Caco-2 (cell line): Measurements from ENCODE around the gene RPL4. TPM values are rescaled to one million over a fixed set of nuclear protein-coding genes. Genes with fewer than 3 reads are reported as not detected.

ENCODE experiments used
- BruUV-seq: library from RNA; stranded (reverse); fragments of 400-500 nt; replicated peaks from 2 replicates; lab custom pipeline; 2021; lab: Mats Ljungman, UMichigan
- CTCF ChIA-PET: fragments of 300-600 bp; sonication (Branson Sonifier 250); formaldehyde crosslinking; loops from one replicate; lab custom pipeline; 2022; ENCODE audit warnings: antibody characterized with exemption; lab: Charles Lee
- POLR2A ChIA-PET: fragments of 300-600 bp; sonication (Branson Sonifier 250); formaldehyde crosslinking; loops from one replicate; lab custom pipeline; 2022; ENCODE audit warnings: antibody characterized with exemption; lab: Charles Lee
- DNase-seq, 2 experiments: peaks; one replicate each; pipeline versions ENCODE4 v3.0.0 to v3.0.0-alpha.2; 2020 to 2022
- H3K27me3 ChIP-seq: replicated peaks from 2 replicates; pipeline ENCODE4 v1.6.0; 2011; ENCODE audit warnings: low read length; ENCODE audit not compliant: control insufficient read depth, insufficient read depth
- H3K36me3 ChIP-seq: 2 replicates; pipeline ENCODE4 v1.5.1; 2011; ENCODE audit warnings: low read length; ENCODE audit not compliant: control insufficient read depth, insufficient read depth
- H3K4me1 ChIP-seq: fragments of 250-450 bp; sonication (Bioruptor Pico); 2 replicates; pipeline ENCODE4 v1.5.1; 2020; ENCODE audit warnings: mild to moderate bottlenecking
- H3K4me3 ChIP-seq: 2 replicates; pipeline ENCODE4 v1.5.1; 2011; ENCODE audit warnings: low read depth, mild to moderate bottlenecking, control low read depth, low read length
- H3K9me3 ChIP-seq: fragments of 250-450 bp; sonication (Bioruptor Pico); 2 replicates; pipeline ENCODE4 v1.5.1; 2020; ENCODE audit warnings: mild to moderate bottlenecking, moderate library complexity
- H3K27ac Mint-ChIP-seq: one replicate; pipeline ENCODE4 v1.8.0; 2022; ENCODE audit warnings: mixed read lengths; ENCODE audit not compliant: unreplicated experiment
- H3K27me3 Mint-ChIP-seq: one replicate; pipeline ENCODE4 v1.8.0; 2022; ENCODE audit warnings: mixed read lengths; ENCODE audit not compliant: insufficient read depth, unreplicated experiment
- H3K36me3 Mint-ChIP-seq: one replicate; pipeline ENCODE4 v1.8.0; 2022; ENCODE audit warnings: mild to moderate bottlenecking, mixed read lengths; ENCODE audit not compliant: insufficient read depth, unreplicated experiment
- H3K4me1 Mint-ChIP-seq: one replicate; pipeline ENCODE4 v1.8.0; 2022; ENCODE audit warnings: low read depth, mixed read lengths; ENCODE audit not compliant: unreplicated experiment
- H3K4me3 Mint-ChIP-seq: one replicate; pipeline ENCODE4 v1.8.0; 2022; ENCODE audit warnings: mild to moderate bottlenecking, moderate library complexity, mixed read lengths; ENCODE audit not compliant: unreplicated experiment
- H3K9me3 Mint-ChIP-seq: one replicate; pipeline ENCODE4 v1.8.0; 2022; ENCODE audit warnings: mixed read lengths; ENCODE audit not compliant: unreplicated experiment
- intact Hi-C: fragments of 100-400 bp; cut with micrococcal nuclease; formaldehyde crosslinking; loops from one replicate; pipeline ENCODE4 v1.10.0; 2022; ENCODE audit not compliant: unreplicated experiment
- total RNA-seq: library from RNA; stranded (reverse); gene quantifications from 2 replicates; pipeline ENCODE4 v1.2.3, GENCODE V29; 2022
- TF ChIP-seq, protein P1 (sequence below), 2 experiments: fragments of 200-600 bp in 1 of 2; IDR thresholded peaks; 1 replicate in 1 of 2; 2 replicates in 1 of 2; pipeline versions ENCODE4 v1.5.1 to v1.8.0; 2011 to 2022; ENCODE audit warnings: antibody characterized with exemption in 1 of 2, control low read depth in 1 of 2, inconsistent platforms in 1 of 2, low read depth in 1 of 2, low read length in 1 of 2, mild to moderate bottlenecking in 1 of 2, moderate library complexity in 1 of 2; ENCODE audit not compliant: insufficient read depth in 1 of 2, severe bottlenecking in 1 of 2, unreplicated experiment in 1 of 2

The RPL4 gene
- total RNA-seq, 1 experiment from 2014 or later = 3,102 TPM

DNA sequence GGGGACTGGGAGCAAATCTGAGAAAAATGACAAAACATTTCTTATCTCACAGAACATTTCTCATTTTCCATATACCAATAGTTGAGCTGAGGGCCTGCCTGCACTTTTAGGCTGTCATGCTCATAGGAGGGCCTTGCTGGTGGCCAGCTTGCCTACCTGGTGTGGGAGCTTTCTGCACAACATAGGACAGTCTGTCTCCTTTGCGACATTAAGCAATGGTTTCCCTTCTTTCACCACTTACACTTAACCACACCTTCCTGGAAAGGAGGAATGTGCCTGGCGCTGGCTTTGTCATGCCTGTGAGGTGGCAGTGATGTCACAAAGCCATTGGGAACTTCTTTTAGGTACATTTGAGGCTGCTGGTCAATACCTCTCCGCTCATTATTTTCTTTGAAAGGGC, 12.8 kb downstream of the RPL4 start:
- Mint-ChIP-seq H3K27me3 (no peaks in the 10 kb centered on the region), H3K27ac (no peak overlapping the region), H3K4me1 (peaks cover 6% of the 10 kb centered on the region), H3K4me3 (no peak overlapping the region), H3K9me3 (no peaks in the 10 kb centered on the region), H3K36me3 (peaks cover 79% of the 10 kb centered on the region)
- ChIA-PET POLR2A (no interaction called here), CTCF (no interaction called here)
- TF ChIP-seq, protein P1, sequence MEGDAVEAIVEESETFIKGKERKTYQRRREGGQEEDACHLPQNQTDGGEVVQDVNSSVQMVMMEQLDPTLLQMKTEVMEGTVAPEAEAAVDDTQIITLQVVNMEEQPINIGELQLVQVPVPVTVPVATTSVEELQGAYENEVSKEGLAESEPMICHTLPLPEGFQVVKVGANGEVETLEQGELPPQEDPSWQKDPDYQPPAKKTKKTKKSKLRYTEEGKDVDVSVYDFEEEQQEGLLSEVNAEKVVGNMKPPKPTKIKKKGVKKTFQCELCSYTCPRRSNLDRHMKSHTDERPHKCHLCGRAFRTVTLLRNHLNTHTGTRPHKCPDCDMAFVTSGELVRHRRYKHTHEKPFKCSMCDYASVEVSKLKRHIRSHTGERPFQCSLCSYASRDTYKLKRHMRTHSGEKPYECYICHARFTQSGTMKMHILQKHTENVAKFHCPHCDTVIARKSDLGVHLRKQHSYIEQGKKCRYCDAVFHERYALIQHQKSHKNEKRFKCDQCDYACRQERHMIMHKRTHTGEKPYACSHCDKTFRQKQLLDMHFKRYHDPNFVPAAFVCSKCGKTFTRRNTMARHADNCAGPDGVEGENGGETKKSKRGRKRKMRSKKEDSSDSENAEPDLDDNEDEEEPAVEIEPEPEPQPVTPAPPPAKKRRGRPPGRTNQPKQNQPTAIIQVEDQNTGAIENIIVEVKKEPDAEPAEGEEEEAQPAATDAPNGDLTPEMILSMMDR (IDR thresholded peaks at IDR 0.05; ENCODE audit: insufficient read depth in 1 of 2, low read depth in 1 of 2, low read length in 1 of 2, severe bottlenecking in 1 of 2, unreplicated experiment in 1 of 2) = no peak
- Histone ChIP-seq H3K9me3 (no peaks in the 10 kb centered on the region), H3K36me3 (no peaks in the 10 kb centered on the region; the same call in 1 of the 2 replicates), H3K27me3 (no peaks in the 10 kb centered on the region), H3K4me1 (peaks cover 3% of the 10 kb centered on the region; the same call in 1 of the 2 replicates), H3K4me3 (no peak overlapping the region)
- BruUV-seq = no TSS peak
- intact Hi-C loops = no loop called here
- DNase-seq = no peak

DNA sequence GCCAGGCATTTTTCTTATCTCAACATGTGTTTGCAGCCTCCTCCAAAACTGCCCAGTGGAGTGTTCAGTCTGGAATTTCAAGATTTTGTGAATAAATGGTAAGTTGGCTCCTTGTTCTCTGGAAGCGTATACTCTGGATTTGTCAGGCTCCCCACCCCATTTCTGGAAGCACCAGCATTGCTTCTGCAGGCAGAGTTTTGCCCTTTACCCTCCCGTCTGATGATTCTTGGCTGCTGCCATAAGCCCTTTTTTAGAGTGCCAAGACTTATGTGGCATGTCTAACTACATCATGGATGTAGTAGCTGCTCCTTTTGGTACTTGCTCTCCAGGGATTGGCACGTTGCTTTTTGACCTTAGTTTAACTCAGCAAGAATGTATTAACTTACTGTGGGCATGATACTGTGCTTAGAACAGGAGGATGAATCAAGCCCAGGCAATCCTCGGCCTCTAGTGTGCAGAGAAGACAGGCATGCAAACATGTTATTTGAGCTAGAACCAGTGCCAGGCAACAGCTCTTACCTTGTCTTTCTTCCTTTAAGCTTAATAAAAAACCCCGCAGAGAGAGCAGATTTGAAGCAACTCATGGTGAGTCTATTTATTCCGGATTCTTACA, 15.4 kb downstream of the RPL4 start:
- no peaks in the 10 kb centered on the region for H3K9me3 Mint-ChIP-seq
- H3K9me3 ChIP-seq = no peaks in the 10 kb centered on the region
- BruUV-seq = no TSS peak

DNA sequence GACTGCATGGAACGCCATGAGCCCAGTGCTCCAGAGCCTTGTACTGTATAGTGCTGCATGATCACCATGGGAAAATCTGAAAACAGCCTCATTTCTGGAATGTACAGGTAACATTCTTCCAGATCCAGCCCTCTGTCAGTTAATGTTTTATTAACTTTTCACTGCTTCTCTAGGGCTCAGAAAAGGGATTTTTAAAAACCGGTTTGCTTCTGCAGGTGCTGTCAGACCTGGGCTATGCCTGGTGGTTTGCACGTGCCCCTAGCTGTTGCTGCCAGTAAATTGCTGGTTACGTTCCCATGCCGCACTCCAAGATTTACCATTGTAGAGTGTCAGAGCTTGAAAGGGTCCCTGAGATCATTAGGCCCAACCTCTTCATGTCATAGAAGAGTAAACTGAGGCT, 16.1 kb downstream of the RPL4 start:
- intact Hi-C loops = no loop called here
- Mint-ChIP-seq H3K27ac (no peak overlapping the region), H3K4me1 (no peaks in the 10 kb centered on the region), H3K27me3 (no peaks in the 10 kb centered on the region), H3K4me3 (no peak overlapping the region), H3K9me3 (no peaks in the 10 kb centered on the region), H3K36me3 (peaks cover 74% of the 10 kb centered on the region)
- Histone ChIP-seq H3K4me3 (no peak overlapping the region), H3K4me1 (no peaks in the 10 kb centered on the region), H3K36me3 (no peaks in the 10 kb centered on the region; the same call in 1 of the 2 replicates), H3K9me3 (no peaks in the 10 kb centered on the region), H3K27me3 (no peaks in the 10 kb centered on the region)
- TF ChIP-seq, protein P1 (IDR thresholded peaks at IDR 0.05; ENCODE audit: insufficient read depth in 1 of 2, low read depth in 1 of 2, low read length in 1 of 2, severe bottlenecking in 1 of 2, unreplicated experiment in 1 of 2) = no peak
- CTCF ChIA-PET = no interaction called here
- DNase-seq = no peak
- POLR2A ChIA-PET = no interaction called here
- no TSS peak for BruUV-seq

More for the DNA sequence above, 15.4 kb downstream of the RPL4 start:
- Mint-ChIP-seq H3K27me3 (no peaks in the 10 kb centered on the region), H3K36me3 (peaks cover 74% of the 10 kb centered on the region), H3K4me3 (no peak overlapping the region), H3K27ac (no peak overlapping the region), H3K4me1 (no peaks in the 10 kb centered on the region)
- Histone ChIP-seq H3K36me3 (no peaks in the 10 kb centered on the region; the same call in 1 of the 2 replicates), H3K4me1 (no peaks in the 10 kb centered on the region), H3K4me3 (no peak overlapping the region), H3K27me3 (no peaks in the 10 kb centered on the region)
- intact Hi-C loops = no loop called here
- ChIA-PET POLR2A (no interaction called here), CTCF (interaction anchor here (1.0 kb wide), 1 partner anchor 9 kb away, joined by 3 read pairs; the partner anchor contains the start of gene SNAPC5)
- TF ChIP-seq, protein P1 (IDR thresholded peaks at IDR 0.05; ENCODE audit: insufficient read depth in 1 of 2, low read depth in 1 of 2, low read length in 1 of 2, severe bottlenecking in 1 of 2, unreplicated experiment in 1 of 2) = no peak
- no peak for DNase-seq
